ENCODE data around the gene ASCL1. TPM values are rescaled to one million over a fixed set of nuclear protein-coding genes. Genes with fewer than 3 reads are reported as not detected.

The ASCL1 gene
- total and polyA plus RNA-seq, 9 of the 15 experiments (the other 6 are each of a cell fraction or from before 2014, with no cell fraction given), result 0.01 to 0.09 (median 0.04) TPM; not detected in 3

- TF ChIP-seq E2F1 (CRISPR knock-in tag; IDR thresholded peaks at IDR 0.05), result no peak
- no peak for TF ChIP-seq CBX5 (IDR thresholded peaks at IDR 0.05; ENCODE audit: borderline replicate concordance, low read depth)
- no peak for TF ChIP-seq CHD4 (IDR thresholded peaks at IDR 0.05; ENCODE audit: insufficient read depth, insufficient replicate concordance, low read depth, low read length, poor library complexity, severe bottlenecking)
- no peak for TF ChIP-seq RAD21 (CRISPR knock-in tag; conservative IDR thresholded peaks at IDR 0.05 in 1 of 2, IDR thresholded peaks at IDR 0.05 in 1 of 2)
- TF ChIP-seq HOMEZ (CRISPR knock-in tag; IDR thresholded peaks at IDR 0.05), result no peak
Measured at GRCh38 chr12:102970780-102971179, 13.3 kb downstream of the ASCL1 start (continued).

- intact Hi-C loops (cut with micrococcal nuclease), result no loop called here
- FAIRE-seq, result no peak
- ATAC-seq, result no peak
- in situ Hi-C loops (cut with MboI), result no loop called here
- no peaks in the 10 kb centered on the region for H3K9me1 ChIP-seq (ENCODE audit: control insufficient read depth, insufficient read depth, low read length)
- no peaks in the 10 kb centered on the region for H3K4me1 ChIP-seq (replicated peaks in 1 of 2; ENCODE audit: control insufficient read depth in 2 of 2, insufficient read depth in 2 of 2, low read length in 2 of 2)
- no peak overlapping the region for H3K4me3 ChIP-seq
- no peaks in the 10 kb centered on the region for H3K9me3 ChIP-seq (replicated peaks; ENCODE audit: control insufficient read depth, insufficient read depth, low read depth, low read length)
- TF ChIP-seq RB1 (IDR thresholded peaks at IDR 0.05; ENCODE audit: low read depth) (no peak), CEBPB (tag; IDR thresholded peaks at IDR 0.05) (0 out of 2 replicates have a peak, but pooled peaks have one; percentile 19)
- no peaks in the 10 kb centered on the region for H4K20me1 ChIP-seq (replicated peaks; ENCODE audit: control insufficient read depth, insufficient read depth, low read length)
- 0% methylated on average over 3 of the region's 3 CpGs for WGBS (ENCODE audit: insufficient coverage, low coverage, missing lambda C conversion rate)
- H3K36me3 ChIP-seq (ENCODE audit: control insufficient read depth, insufficient read depth, low read length), result no peaks in the 10 kb centered on the region
- ChIA-PET POLR2A (no interaction called here), CTCF (ENCODE audit: low intra/inter-chr PET ratio) (no interaction called here)
- no peak overlapping the region for H2AFZ ChIP-seq (ENCODE audit: low read depth, low read length)
- no peak overlapping the region for H3K9ac ChIP-seq (ENCODE audit: insufficient read depth in 1 of 2, low read depth in 2 of 2, low read length in 2 of 2)
- no peak overlapping the region for H3K4me2 ChIP-seq (ENCODE audit: insufficient read depth, low read length)
- no peaks in the 10 kb centered on the region for H3K79me2 ChIP-seq (ENCODE audit: control insufficient read depth, insufficient read depth, low read length)
- H3K27ac ChIP-seq (ENCODE audit: extremely low read depth, low read depth, low read length), result no peak overlapping the region
- H3K27me3 ChIP-seq (ENCODE audit: control insufficient read depth in 2 of 2, insufficient read depth in 2 of 2, low read length in 2 of 2), result no peaks in the 10 kb centered on the region; a peak in 1 of 5 replicates
- DNase-seq (ENCODE audit: extremely low read depth in 1 of 4, low spot score in 3 of 4), result no peak
- BruUV-seq (replicated peaks), result no TSS peak
Measured at GRCh38 chr12:102971227-102971626, 13.8 kb downstream of the ASCL1 start.
